A673 (cell line): ENCODE measurements around the gene CLNK.

ENCODE experiments used
- EZH2 ChIP-seq: fragments of 200-600 bp; sonication (generic); IDR thresholded peaks from 2 replicates; pipeline ENCODE4 v1.6.1; 2017; ENCODE audit warnings: borderline replicate concordance, low read depth, mild to moderate bottlenecking, mixed read lengths, antibody characterized with exemption, low read length; ENCODE audit not compliant: poor library complexity, severe bottlenecking
- TF ChIP-seq, protein P1 (sequence below): fragments of 300-800, 200-600 bp; sonication (generic); conservative IDR thresholded peaks from 2 replicates; pipeline ENCODE4 v1.5.1; 2017; ENCODE audit warnings: low read depth, mild to moderate bottlenecking, antibody characterized with exemption, low read length, moderate library complexity, mixed read lengths

DNA sequence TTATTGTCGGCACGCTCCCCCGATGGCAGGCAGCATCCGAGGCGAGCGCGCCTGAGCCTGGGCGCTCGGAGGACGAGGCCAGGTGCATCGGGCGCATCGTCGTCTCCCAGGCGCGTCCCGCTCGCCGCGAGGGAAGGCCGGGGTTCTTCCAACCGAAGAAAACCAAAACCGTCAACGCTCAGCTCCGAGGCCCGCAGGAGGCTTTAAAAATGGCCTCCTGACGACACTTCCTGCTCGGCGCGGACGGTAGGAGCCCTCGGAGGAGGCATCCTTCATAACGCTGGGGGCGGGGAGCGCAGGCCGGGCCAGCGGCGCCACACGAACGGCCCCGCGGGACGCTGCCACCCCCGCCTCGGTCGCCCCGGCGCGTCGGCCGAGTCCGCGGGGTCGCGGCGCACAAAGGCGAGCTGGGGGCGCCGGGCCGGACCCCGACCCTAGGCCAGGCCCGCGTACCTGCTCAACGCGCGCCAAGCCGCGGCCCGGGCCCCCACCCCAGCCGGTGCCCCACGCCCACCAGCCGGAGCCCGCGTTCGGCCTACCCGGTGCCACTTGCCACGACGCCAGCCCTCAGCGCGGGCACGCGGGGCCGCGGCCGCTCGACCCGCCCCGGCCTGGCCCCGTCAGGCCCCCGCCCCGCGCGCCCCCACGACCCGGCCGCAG lies 227.8 kb downstream of the CLNK start:
- TF ChIP-seq, protein P1, sequence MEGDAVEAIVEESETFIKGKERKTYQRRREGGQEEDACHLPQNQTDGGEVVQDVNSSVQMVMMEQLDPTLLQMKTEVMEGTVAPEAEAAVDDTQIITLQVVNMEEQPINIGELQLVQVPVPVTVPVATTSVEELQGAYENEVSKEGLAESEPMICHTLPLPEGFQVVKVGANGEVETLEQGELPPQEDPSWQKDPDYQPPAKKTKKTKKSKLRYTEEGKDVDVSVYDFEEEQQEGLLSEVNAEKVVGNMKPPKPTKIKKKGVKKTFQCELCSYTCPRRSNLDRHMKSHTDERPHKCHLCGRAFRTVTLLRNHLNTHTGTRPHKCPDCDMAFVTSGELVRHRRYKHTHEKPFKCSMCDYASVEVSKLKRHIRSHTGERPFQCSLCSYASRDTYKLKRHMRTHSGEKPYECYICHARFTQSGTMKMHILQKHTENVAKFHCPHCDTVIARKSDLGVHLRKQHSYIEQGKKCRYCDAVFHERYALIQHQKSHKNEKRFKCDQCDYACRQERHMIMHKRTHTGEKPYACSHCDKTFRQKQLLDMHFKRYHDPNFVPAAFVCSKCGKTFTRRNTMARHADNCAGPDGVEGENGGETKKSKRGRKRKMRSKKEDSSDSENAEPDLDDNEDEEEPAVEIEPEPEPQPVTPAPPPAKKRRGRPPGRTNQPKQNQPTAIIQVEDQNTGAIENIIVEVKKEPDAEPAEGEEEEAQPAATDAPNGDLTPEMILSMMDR: no peak
- no peak for TF ChIP-seq EZH2
